ENCODE results near the gene GNE.
A peak's percentile ranks its signal among the peaks of the same experiment; 100 is the strongest.
"Not testable (repeated sequence)": the region's sequence is repeated elsewhere in the genome, so short reads cannot be mapped to it uniquely, and the experiment has no call there.

Gene GNE

DNA sequence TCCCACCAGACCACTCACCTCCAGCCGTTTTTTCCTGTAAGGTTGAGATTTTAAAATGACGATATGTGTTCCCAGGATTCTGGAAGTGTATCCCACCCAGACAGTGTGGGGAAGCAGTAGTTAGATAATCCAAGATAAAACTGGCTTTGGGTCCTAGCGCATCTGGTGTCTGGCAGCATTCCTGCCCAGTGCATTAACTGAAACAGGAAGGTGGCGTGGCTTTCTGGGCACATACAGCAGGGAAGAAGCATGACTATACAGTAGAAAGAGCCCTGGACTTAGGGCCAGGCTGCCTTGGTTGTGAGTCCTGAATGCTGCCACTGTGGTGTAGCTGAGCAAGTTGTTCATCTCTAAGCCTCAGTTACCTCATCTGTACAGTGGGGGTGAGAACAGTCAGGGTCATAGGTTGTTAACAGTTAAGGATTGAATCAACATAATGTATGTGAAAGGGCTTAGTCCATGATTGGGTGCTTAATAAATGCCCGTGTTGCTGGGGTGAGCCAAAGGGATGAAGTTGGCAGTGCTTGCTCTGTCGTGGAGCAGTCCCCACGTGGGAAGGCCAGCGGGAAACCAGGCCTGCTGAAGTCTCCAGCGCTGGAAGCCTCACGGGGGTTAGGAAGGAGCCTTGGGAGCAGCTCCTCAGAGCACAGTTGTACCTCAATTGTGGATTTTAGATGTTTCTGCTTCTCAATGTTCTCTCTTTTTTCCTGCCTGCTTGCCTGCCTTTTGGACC lies 49.6 kb downstream of the GNE start:
- no peak for DNase-seq (ENCODE audit: low spot score)

DNA sequence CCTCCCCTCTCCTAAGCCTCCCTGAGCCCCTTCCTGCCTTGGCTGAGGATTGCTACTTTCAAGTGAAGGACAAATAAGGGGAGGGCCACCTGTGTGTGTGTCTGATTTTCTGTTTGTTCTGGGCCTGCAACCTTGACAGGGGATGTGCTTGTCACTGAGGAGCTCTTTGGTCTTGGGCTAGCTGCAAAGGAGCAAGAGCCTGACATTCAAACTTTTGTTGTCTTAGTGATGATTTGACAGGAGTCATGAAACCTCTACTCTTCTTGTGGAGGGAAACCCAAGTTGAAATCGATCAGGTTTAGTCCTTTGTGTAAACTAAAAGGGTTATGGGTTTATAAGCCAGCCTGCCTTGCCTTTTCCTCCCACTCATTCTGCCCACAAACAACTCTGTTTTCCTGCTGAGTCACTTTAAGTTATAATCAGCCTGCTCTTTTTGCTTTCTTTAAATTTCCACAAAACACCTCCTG lies 50.7 kb downstream of the GNE start:
- no peak for DNase-seq (ENCODE audit: low spot score)

DNA sequence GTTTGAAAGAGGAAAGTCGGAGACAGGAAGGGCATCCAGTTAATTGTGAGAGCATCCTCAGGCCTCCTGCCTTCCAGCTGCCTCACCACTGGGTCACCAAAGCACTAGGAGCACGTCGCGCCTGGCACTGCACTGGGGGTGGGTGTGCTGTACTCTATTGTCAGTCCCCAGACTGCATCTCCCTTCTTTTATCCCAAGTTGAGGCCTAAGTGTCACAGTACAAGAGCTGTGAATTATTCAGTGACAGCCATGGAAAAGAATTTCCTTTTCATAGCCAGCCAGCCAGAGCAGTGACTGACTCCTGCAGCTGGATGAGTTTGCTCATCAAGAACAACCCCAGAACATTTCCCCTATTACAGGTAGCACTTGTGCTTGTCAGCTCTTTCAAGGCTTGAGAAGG lies 51.2 kb downstream of the GNE start:
- no peak for DNase-seq (ENCODE audit: low spot score)

DNA sequence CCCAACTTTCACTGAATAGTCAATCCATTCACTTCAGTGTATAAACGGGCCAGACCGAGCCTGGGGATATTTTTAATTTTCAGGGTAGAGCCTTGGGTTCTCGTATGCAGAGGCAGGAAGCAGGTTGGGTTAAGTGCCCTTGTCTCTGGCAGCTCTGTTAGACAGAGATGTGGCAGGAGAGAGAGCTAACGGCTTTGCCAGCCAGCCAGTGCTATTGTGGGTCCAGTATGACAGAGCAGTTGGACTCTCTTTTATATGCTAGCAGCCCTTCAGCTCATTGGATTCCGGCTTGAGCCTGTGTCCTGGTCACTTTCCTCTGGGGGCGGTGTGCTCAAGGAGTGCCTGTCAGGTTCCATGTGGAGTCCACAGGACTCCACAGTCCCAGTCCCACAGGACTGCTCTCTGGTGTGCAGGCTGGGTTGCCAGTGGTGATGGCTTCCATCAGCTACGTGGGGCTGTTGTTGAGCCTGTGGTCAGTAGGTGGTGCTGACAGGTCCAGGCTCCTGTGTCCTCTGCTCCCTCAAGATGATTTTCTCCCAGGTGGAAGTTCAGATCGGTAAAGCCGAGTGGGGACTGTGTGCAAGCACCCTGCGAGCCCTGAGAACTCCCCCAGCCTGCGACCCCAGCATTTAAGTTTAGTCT lies 53.2 kb downstream of the GNE start:
- no peak for DNase-seq (ENCODE audit: low spot score)

DNA sequence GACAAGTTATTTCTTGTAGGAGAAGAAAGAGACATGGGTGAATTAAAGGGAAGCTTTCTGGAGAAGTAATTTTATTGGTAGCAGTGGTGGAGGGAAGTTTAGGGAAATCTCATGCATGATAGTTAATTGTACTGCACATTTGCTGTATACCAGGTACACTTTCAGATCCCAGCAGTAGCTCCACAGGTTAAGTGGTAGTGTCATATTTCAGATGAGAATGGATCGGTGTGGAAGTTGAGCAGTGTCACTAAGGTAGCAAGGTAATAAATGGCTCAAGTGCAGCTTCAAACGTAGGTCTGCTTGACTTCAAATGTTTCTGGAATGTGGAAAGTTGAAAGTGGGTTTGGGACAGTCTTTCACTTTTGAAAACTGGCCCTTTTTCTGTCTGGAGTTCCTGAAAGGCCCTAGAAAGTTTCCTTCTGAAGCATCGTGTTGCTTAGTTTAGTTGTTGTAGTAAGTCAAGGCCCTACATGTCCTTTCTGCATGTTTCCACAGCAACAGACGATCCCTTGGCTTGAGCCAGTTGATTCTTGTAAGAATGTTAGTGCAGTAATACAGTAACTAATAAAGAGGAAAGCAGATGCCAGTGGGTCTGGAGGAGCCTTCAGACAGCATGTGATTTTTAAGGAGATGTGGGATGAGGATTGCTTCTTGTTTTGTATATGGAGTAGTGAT lies 63.8 kb downstream of the GNE start:
- no peak for DNase-seq (ENCODE audit: low spot score)

DNA sequence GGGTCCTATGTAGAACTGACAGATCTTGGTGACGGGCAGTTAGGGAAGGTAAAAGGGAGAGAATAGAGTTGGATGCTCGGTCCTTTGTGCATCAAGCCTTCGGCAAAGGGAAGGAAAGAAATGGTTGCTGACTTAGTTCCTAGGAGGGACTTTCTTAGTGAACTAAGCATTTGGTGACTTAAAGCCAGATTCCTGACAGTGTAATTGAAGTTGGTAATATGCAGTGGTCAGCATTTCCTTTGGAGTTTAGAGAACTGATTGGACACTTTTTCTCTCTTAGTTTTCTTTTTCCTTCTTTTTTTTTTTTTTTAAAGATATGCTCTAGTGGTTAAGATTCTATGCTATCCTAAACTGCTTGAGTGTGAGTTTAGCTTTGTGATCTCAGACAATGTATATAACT lies 65.2 kb downstream of the GNE start:
- no peak for DNase-seq (ENCODE audit: low spot score)

DNA sequence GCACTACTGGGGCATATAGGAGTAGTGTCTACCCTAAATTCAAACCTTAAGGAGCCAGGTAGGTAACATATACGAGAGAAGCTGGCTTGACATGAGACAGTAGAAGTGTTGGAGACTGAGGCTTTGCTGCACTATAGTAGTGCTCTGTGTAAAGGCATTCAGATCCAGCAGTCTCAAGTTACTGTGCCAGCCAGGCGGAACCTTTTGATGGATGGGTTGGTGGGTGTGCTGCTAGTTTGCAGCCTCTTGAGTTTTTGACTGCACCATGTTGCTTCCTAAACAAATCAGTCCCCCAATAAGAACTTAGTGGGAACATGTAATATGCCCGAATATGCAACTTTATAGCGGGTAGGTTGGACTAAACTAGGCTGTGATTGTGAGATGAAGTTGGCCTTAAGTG lies 66.1 kb downstream of the GNE start:
- peak; percentile 21 for DNase-seq (ENCODE audit: low spot score)

DNA sequence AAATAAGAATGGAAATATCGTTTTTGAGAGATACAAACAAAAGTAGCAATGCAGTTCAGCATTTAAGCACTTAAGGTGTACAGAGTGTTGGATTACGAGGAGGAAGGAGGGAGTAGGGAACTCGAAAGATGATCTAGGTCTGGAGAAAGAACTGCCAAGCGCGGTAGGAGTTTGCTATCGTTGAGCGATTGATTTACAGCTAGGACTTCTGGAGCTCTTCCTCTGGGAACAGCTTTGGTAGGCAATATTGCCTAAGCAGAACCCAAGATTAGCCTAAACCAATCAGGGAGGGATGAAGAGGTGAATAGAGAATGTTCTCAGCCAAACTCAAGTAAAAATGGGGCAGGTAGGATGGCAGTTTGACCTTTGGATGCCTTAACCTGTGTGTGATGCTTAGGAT lies 66.6 kb downstream of the GNE start:
- peak; percentile 18 for DNase-seq (ENCODE audit: low spot score)

DNA sequence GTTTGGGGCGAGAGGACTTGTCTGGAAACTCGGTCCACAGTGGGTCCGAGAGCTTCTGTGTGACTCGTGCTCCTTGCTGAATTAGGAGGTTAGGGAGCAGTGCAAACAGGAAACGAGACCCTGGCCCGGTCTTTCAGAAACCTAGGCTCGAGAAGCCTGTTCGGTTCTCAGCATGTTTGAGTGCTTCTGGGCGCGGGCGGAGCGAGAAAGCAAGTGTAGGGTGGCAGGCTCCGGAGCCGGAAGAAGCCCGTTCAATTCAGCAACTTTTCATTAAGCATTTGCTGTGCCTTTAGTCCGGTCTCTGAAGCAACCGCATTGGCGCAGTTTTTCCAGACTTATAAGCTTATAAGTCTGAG lies 67.0 kb downstream of the GNE start:
- DNase-seq (ENCODE audit: low spot score), result peak; percentile 62

DNA sequence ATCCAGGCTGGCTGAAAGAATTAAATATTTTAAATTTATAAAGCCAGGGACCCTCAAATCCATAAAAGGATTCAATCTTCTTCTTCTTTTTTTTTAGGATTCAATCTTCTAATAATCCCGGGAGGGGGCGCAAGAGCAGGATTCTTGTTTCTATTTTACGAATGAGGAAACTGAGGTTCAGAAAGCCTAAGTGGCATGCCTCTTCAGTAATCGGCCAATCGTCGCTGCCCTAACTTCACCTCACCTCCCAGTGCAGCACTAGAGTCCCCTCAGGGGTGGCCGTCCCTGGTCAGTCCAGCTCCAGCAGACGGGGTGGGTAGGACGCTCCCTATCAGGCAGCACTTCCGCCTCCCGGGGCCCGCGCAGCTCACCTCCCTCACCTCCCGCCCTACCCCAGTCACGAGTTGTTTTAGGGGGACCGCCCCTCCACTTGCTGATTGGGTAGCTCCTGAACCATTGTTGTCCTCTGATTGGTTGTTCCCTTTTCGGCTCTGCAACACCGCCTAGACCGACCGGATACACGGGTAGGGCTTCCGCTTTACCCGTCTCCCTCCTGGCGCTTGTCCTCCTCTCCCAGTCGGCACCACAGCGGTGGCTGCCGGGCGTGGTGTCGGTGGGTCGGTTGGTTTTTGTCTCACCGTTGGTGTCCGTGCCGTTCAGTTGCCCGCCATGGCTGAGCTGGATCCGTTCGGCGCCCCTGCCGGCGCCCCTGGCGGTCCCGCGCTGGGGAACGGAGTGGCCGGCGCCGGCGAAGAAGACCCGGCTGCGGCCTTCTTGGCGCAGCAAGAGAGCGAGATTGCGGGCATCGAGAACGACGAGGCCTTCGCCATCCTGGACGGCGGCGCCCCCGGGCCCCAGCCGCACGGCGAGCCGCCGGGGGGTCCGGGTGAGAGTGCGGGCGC lies 67.6 kb downstream of the GNE start, which contains the start of gene CLTA:
TSS of gene CLTA (plus strand) at position 534 of the 902 bp plus-strand sequence. CDS start at position 670, 136 bp downstream.
- DNase-seq (ENCODE audit: low spot score), result peak; percentile 99

DNA sequence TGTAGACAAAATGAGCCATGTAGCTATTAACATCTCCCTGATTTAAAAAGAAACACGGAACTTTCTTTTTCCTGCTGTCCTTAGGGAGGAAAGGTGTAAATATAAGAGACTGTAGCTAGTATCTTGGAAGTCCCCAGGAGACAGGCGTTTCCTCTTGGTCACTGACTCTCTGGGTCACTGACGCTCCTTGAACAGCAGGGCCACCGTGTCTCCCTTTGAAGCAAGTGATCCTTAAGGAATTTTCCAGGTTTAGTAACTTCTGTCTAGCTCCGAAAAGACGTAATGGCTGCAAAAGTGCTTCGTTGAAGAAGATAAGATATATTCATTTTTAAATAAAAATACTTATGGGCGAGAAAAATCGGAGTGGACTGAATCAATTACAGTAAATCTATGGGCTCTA lies 68.3 kb downstream of the GNE start:
- no peak for DNase-seq (ENCODE audit: low spot score)

DNA sequence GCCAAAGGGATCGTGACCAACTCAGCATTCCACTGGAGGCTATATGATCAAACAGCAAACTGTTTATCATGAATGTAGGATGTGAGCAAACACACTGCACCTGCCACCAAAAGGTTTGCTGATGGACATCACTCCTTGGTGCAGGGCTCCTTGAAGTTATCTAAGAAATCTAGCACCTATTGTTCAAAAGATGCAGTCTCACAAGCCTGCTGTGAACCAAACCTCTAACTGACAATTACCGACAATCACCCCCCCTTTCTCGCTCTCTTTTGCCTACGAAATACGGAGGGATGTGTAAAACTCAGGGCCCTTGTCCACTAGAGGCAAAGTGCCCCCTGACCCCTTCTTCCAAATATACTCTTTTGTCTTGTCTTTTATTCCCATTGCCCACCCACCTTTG lies 70.0 kb downstream of the GNE start:
- DNase-seq (ENCODE audit: low spot score), result no peak

DNA sequence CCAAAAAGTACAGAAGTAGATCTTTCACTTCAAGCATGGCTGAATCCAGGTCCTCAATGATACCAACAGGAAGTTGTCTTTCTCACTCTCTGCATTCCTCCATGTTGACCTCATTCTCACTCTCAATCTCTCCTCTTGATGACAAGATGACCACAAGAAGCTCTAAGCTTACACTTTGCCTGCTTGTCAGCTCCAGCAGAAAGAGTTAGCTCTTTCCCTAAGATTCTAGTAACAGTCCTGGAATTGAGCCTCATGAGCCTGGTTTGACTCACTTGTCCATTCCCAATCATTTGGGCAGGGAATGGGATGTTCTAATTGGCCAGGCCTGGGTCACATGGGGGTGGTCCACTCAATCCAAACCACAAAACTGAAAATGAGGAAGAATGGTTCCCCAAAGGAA lies 70.8 kb downstream of the GNE start:
- no peak for DNase-seq (ENCODE audit: low spot score)

DNA sequence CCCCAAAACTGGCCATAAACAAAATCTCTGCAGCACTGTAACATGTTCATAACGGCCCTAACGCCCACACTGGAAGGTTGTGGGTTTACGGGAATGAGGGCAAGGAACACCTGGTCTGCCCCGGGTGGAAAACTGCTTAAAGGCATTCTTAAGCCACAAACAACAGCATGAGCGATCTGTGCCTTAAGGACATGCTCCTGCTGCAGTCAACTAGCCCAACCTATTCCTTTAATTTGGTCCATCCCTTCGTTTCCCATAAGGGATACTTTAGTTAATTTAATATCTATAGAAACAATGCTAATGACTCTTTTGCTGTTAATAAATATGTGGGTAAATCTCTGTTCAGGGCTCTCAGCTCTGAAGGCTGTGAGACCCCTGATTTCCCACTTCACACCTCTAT lies 78.0 kb downstream of the GNE start:
- DNase-seq (ENCODE audit: low spot score), result not testable (repeated sequence)

DNA sequence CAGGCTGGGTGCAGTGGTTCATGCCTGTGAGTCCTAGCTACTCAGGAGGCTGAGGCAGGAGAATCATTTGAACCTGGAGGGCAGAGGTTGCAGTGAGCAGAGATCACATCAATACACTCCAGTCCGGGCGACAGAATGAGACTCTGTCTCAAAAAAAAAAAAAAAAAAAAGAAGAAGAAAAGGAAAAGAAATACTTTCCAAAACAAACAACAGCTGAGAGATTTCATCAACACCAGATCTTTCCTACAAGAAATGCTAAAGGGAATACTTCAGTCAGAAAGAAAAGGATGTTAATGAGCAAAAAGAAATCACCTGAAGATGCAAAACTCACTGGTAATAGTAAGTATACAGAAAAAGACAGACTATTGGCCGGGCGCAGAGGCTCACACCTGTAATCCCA lies 80.7 kb downstream of the GNE start:
- no peak for DNase-seq (ENCODE audit: low spot score)

DNA sequence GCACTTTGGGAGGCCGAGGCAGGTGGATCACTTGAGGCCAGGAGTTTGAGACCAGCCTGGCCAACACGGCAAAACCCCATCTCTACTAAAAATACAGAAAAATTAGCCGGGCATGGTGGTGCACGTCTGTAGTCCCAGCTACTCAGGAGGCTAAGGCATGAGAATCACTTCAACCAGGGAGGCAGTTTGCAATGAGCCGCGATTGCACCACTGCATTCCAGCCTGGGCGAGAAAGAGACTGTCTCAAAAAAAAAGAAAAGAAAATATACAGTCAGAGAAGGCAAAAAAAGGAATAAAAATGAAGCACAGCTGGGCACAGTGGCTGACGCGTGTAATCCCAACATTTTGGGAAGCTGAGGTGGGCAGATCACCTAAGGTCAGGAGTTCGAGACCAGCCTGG lies 81.8 kb downstream of the GNE start:
- not testable (repeated sequence) for DNase-seq (ENCODE audit: low spot score)

DNA sequence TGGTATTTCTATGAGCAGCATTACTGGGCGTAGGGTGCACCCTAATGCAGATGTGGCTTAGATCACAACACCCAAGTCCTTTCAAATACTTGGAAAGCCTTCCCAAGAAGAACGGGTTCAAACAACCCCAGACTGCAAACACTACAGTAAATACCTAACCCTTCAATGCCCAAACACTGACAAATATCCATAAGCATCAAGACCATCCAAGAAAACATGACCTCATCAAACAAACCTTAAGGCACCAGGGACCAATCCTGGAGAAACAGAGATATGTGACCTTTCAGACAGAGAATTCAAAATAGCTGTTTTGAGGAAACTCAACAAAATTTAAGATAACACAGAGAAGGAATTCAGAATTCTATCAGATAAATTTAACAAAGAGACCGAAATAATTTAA lies 83.0 kb downstream of the GNE start:
- DNase-seq (ENCODE audit: low spot score), result not testable (repeated sequence)

DNA sequence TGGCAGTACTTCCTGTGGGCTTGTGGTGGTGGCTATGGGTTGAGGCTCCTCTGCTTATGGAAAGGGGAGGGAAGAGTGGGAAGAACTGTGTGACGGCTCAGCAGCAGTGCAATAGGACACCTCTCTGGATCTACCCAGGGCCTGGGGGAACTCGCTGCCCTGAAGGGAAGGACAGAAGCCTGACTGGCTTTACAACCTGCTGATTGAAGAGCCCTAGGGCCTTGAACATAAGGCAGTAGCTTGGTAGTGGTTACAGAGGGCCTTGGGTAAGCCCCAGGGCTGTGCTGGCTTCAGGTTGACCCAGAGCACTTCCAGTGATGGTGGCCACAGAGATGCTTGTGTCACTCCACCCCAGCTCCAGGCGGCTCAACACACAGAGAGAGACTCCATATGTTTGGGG lies 83.5 kb downstream of the GNE start:
- no peak for DNase-seq (ENCODE audit: low spot score)

DNA sequence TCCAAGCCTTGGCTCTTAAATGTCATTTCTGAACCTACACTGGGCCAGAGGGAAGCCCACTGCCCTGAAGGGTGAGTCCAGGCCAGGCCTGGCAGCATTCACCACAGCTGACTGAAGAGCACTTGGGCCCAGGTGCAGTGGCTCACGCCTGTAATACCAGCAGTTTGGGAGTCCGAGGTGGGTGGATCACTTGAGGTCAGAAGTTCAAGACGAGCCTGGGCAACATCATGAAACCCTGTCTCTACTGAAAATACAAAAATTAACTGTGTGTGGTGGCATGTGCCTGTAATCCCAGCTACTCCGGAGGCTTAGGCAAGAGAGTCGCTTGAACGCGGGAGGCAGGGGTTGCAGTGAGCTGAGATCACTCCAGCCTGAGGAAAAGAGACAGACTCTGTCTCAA lies 84.0 kb downstream of the GNE start:
- no peak for DNase-seq (ENCODE audit: low spot score)

DNA sequence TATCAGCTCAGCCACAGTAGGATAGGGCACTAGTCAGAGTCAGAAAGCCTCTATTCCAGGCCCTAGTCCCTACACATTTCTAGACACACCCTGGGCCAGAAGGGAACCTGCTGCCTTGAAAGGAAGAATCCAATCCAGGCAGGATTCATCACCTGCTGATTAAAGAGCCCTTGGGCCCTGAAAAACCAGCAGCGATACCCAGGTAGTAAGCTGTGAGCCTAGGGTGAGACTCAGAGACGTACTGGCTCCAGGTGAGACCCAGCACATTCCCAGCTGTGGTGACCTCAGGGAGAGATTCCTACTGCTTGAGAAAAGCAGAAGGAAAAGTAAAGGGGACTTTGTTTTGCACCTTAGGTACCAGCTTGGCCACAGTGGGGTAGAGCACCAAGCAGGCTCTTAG lies 84.4 kb downstream of the GNE start:
- DNase-seq (ENCODE audit: low spot score), result no peak

DNA sequence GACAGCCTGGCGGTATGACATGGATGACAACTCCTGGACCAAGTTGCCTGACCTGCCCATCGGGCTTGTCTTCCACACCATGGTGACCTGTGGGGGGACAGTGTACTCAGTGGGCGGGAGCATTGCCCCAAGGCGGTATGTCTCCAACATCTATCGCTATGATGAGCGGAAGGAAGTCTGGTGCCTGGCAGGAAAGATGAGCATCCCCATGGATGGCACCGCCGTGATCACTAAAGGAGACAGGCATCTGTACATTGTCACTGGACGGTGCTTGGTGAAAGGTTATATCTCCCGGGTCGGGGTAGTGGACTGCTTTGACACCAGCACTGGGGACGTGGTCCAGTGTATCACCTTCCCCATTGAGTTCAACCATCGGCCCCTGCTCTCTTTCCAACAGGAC lies 87.7 kb downstream of the GNE start:
- DNase-seq (ENCODE audit: low spot score), result no peak

DNA sequence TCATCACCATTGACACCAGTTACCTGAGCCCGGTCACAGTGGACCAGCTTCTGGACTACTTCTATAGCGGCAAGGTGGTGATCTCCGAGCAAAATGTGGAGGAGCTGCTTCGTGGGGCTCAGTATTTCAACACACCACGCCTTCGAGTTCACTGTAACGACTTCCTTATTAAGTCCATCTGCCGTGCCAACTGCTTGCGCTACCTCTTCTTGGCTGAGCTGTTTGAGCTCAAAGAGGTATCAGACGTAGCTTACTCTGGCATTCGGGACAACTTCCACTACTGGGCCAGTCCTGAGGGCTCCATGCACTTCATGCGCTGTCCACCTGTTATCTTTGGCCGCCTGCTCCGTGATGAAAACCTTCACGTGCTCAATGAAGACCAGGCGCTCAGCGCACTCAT lies 88.5 kb downstream of the GNE start:
- no peak for DNase-seq (ENCODE audit: low spot score)

Data from NAMALWA (cell line).